Measurements from ENCODE around the gene C1orf210. TPM values are rescaled to one million over a fixed set of nuclear protein-coding genes. Genes with fewer than 3 reads are reported as not detected.

C1orf210 gene
- total RNA-seq, 1 donor from 2014 or later, result 6.6 TPM

- Histone ChIP-seq H3K4me3 (ENCODE audit: low read depth, low read length) (no peak overlapping the region), H3K27me3 (ENCODE audit: control insufficient read depth, insufficient read depth, low read length) (peaks cover 14% of the 10 kb centered on the region), H3K36me3 (ENCODE audit: control insufficient read depth, insufficient read depth, low read length) (no peaks in the 10 kb centered on the region)
- TF ChIP-seq CTCF (IDR thresholded peaks at IDR 0.05; ENCODE audit: insufficient read depth, low read length, poor library complexity, severe bottlenecking), result no peak
- no peak for DNase-seq (ENCODE audit: low read depth)
These were observed 17.5 kb downstream of the C1orf210 start for GRCh38 chr1:43267818-43268425.

- no peak overlapping the region for H3K4me3 ChIP-seq (ENCODE audit: low read depth, low read length)
- TF ChIP-seq CTCF (IDR thresholded peaks at IDR 0.05; ENCODE audit: insufficient read depth, low read length, poor library complexity, severe bottlenecking), result no peak
- H3K27me3 ChIP-seq (ENCODE audit: control insufficient read depth, insufficient read depth, low read length), result peaks cover 14% of the 10 kb centered on the region
- H3K36me3 ChIP-seq (ENCODE audit: control insufficient read depth, insufficient read depth, low read length), result no peaks in the 10 kb centered on the region
- DNase-seq (ENCODE audit: low read depth), result no peak
These were observed 18.0 kb downstream of the C1orf210 start for GRCh38 chr1:43267291-43267805.

GRCh38 chr1:43266881-43267280 lies 18.5 kb downstream of the C1orf210 start:
- Histone ChIP-seq H3K4me3 (ENCODE audit: low read depth, low read length) (no peak overlapping the region), H3K27me3 (ENCODE audit: control insufficient read depth, insufficient read depth, low read length) (peaks cover 14% of the 10 kb centered on the region), H3K36me3 (ENCODE audit: control insufficient read depth, insufficient read depth, low read length) (no peaks in the 10 kb centered on the region)
- TF ChIP-seq CTCF (IDR thresholded peaks at IDR 0.05; ENCODE audit: insufficient read depth, low read length, poor library complexity, severe bottlenecking), result no peak
- DNase-seq (ENCODE audit: low read depth), result no peak

- no peaks in the 10 kb centered on the region for H3K36me3 ChIP-seq (ENCODE audit: control insufficient read depth, insufficient read depth, low read length)
- DNase-seq (ENCODE audit: low read depth), result no peak
- no peak for TF ChIP-seq CTCF (IDR thresholded peaks at IDR 0.05; ENCODE audit: insufficient read depth, low read length, poor library complexity, severe bottlenecking)
- peaks cover 8% of the 10 kb centered on the region for H3K27me3 ChIP-seq (ENCODE audit: control insufficient read depth, insufficient read depth, low read length)
- no peak overlapping the region for H3K4me3 ChIP-seq (ENCODE audit: low read depth, low read length)
These were observed 19.9 kb downstream of the C1orf210 start for GRCh38 chr1:43265431-43265830.

GRCh38 chr1:43258370-43258769 lies 27.0 kb downstream of the C1orf210 start:
- no peak for TF ChIP-seq CTCF (IDR thresholded peaks at IDR 0.05; ENCODE audit: insufficient read depth, low read length, poor library complexity, severe bottlenecking)
- H3K4me3 ChIP-seq (ENCODE audit: low read depth, low read length), result no peak overlapping the region
- no peak for DNase-seq (ENCODE audit: low read depth)

More at GRCh38 chr1:43258370-43258769, 27.0 kb downstream of the C1orf210 start:
- no peaks in the 10 kb centered on the region for H3K36me3 ChIP-seq (ENCODE audit: control insufficient read depth, insufficient read depth, low read length)
- peaks cover 2% of the 10 kb centered on the region for H3K27me3 ChIP-seq (ENCODE audit: control insufficient read depth, insufficient read depth, low read length)

Measured in kidney epithelial cell (primary cell).